ENCODE measurements around the gene IRX3. TPM values are rescaled to one million over a fixed set of nuclear protein-coding genes. Genes with fewer than 3 reads are reported as not detected.

Gene IRX3
- total and polyA plus RNA-seq, 10 donors: 0.03 to 0.23 (median 0.13) TPM; not detected in 7

DNA sequence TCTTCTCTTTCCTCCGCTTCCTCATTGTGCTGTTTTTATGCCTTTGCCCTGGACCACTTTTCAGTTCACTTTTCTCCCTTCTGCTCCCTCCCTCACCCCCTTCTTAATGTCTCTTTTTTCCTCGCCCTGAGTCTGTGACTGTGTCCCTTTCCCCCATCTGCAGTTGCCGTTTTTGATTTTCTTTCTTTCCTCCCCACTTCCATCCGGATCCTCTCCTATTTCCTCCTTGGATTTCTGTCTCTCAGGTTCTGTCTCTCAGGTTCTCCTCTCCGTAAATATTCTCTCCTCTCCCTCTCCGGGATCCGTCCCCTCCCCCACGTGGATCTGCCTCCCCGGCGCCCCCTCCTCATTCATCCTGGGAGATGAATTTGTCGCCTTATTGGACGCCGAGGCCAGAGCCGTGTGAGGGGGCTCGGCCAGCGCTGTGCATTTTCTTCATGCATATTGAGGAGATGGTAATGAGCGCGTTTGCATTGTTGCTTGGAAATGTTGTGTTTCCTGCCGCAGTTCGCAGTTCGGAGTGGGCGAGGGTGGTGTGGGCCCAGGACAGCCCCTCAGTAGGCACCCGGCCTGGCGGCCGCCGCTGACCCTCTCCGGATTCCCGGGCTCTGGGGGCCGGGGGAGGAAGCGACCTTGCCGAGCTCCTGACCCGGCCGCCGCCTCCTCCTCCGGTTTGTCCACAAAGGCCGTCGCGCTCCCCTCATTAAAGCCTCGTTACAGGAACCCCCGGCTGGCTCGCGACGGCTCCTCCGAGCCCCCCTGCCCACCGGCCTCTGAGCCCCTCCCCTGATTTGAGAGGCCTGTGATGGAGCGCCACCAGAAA, 4.5 kb upstream of the IRX3 start:
- intact Hi-C loops (cut with DNase I; ENCODE audit: low total_unique reads): no loop called here
- 5 to 12% (median 7%) methylated on average over 31 to 46 of the region's 46 CpGs for WGBS, 5 donors
- Histone ChIP-seq H3K9me3 (peaks cover 0 to 9% (median 2%) of the 10 kb centered on the region in 8 donors), H3K27me3 (replicated peaks in 1 of 7) (peaks cover 11 to 91% (median 60%) of the 10 kb centered on the region in 7 donors), H3K4me1 (peaks cover 0 to 52% (median 27%) of the 10 kb centered on the region in 6 donors), H3K4me3 (no peak overlapping the region), H3K27ac (no peak overlapping the region), H3K36me3 (no peaks in the 10 kb centered on the region)
- no peak for TF ChIP-seq POLR2AphosphoS5 (IDR thresholded peaks at IDR 0.05)
- TF ChIP-seq POLR2A (IDR thresholded peaks at IDR 0.05): no peak
- TF ChIP-seq, protein P1, sequence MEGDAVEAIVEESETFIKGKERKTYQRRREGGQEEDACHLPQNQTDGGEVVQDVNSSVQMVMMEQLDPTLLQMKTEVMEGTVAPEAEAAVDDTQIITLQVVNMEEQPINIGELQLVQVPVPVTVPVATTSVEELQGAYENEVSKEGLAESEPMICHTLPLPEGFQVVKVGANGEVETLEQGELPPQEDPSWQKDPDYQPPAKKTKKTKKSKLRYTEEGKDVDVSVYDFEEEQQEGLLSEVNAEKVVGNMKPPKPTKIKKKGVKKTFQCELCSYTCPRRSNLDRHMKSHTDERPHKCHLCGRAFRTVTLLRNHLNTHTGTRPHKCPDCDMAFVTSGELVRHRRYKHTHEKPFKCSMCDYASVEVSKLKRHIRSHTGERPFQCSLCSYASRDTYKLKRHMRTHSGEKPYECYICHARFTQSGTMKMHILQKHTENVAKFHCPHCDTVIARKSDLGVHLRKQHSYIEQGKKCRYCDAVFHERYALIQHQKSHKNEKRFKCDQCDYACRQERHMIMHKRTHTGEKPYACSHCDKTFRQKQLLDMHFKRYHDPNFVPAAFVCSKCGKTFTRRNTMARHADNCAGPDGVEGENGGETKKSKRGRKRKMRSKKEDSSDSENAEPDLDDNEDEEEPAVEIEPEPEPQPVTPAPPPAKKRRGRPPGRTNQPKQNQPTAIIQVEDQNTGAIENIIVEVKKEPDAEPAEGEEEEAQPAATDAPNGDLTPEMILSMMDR (IDR thresholded peaks at IDR 0.05 in 8 of 11, conservative IDR thresholded peaks at IDR 0.05 in 3 of 11): no peak
- peak; percentile 67 for DNase-seq

DNA sequence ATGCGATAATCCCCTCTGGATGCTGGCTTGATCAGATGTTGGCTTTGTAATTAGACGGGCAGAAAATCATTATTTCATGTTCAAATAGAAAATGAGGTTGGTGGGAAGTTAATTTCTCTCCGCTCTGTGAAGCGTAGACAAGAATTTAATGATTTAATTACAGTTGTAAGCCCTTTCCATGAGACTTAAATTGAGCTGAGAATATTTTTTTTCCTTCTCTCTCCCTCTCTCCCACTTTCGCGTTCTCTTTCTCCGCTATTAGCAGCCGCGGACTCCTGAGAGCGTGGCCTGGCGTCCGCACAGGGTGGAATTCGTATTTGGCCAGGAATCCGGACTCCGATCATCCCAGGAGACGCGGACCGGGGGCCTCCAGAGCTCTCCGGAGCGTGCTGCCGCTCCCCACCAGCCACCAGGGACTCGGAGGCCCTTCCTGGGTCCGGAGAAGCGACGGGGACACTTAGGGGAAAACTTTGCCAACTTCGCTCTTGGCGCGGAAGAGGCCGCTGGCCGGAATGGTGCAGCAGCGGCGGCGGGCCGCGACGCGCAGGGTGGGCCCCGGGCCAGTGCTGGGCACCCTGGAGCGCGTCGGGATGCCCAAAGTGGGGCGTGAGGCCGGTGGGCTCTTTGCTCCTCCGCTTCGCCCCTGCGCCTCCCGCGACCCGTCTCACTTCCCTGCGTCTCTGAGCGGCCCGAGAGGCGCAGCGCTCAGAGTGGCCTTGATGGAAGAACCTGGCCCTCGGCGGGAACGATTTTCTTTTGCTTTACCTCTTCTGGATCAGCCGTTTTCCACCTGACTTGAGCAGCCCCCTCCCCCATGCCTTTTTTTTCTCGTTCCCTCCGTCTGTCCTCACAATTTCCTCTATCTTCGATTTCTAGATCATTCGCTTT, 3.6 kb upstream of the IRX3 start:
- intact Hi-C loops (cut with DNase I; ENCODE audit: low total_unique reads): no loop called here
- Histone ChIP-seq H3K4me1 (peaks cover 0 to 60% (median 34%) of the 10 kb centered on the region in 6 donors), H3K27me3 (replicated peaks in 1 of 7) (peaks cover 11 to 100% (median 69%) of the 10 kb centered on the region in 7 donors), H3K9me3 (peaks cover 0 to under 1% (median 0%) of the 10 kb centered on the region in 8 donors), H3K36me3 (no peaks in the 10 kb centered on the region), H3K4me3 (no peak overlapping the region), H3K27ac (no peak overlapping the region)
- peak; percentile 60 for DNase-seq
- 5 to 14% (median 7%) methylated on average over 44 to 62 of the region's 62 CpGs for WGBS, 5 donors
- TF ChIP-seq POLR2A (IDR thresholded peaks at IDR 0.05) (no peak), POLR2AphosphoS5 (IDR thresholded peaks at IDR 0.05) (no peak)
- TF ChIP-seq, protein P1 (IDR thresholded peaks at IDR 0.05 in 8 of 11, conservative IDR thresholded peaks at IDR 0.05 in 3 of 11): no peak

DNA sequence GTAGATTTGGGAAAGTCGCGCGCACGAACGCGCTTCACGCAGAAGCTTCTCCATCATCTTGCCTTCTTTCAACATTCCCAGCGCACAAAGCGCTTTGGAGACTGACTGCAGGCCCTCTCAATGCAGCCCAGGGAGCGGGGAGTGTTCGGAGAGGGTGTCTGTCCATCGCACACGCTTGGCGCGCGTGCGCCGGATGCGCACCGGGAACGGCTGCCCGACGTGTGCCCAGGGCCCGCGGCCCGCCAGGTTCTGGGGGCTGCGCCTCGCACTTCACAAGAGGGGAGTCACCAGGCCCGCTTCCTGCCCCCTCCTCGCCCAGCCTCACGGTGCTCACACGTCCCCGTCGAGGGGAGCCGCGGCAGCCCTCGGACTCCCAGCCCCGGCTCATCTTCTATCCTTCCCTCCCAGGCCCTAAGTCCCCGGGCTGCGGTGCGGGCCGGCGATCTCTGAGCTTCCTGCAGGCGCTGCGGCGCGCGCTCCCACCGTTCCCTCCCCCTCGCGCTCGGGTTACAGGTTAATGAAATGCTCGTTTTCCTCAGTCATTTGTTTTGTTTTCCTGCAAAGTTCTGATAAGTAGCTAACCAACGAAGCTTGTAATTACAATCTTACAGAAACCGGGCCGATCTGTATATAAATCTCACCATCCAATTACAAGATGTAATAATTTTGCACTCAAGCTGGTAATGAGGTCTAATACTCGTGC, 2.8 kb upstream of the IRX3 start:
- DNase-seq: peak; percentile 56
- TF ChIP-seq, protein P1 (IDR thresholded peaks at IDR 0.05 in 8 of 11, conservative IDR thresholded peaks at IDR 0.05 in 3 of 11): no peak
- TF ChIP-seq POLR2AphosphoS5 (IDR thresholded peaks at IDR 0.05): no peak
- TF ChIP-seq POLR2A (IDR thresholded peaks at IDR 0.05): no peak
- WGBS, 5 donors: 8 to 14% (median 10%) methylated on average over 31 to 57 of the region's 57 CpGs
- Histone ChIP-seq H3K36me3 (no peaks in the 10 kb centered on the region), H3K4me3 (no peak overlapping the region), H3K27me3 (replicated peaks in 1 of 7) (peaks cover 14 to 100% (median 77%) of the 10 kb centered on the region in 7 donors), H3K27ac (no peak overlapping the region), H3K4me1 (peaks cover 0 to 67% (median 41%) of the 10 kb centered on the region in 6 donors), H3K9me3 (no peaks in the 10 kb centered on the region)
- intact Hi-C loops (cut with DNase I; ENCODE audit: low total_unique reads): no loop called here

All from spleen (tissue), 11 donors.